Stimulated activated CD8-positive, alpha-beta memory T cell treated with anti-CD3 and anti-CD28 coated beads, Interleukin-15, amount 100 ng/mL, for 4 hours (primary cell): ENCODE measurements around the gene DNAJC5G.
"Not testable (repeated sequence)": the region's sequence is repeated elsewhere in the genome, so short reads cannot be mapped to it uniquely, and the experiment has no call there.

Experiments
- DNase-seq, 2 donors: peaks; one replicate each; pipeline ENCODE4 v3.0.0-alpha.2; 2020; ENCODE audit warnings: low read depth in 2 of 2

The DNAJC5G gene

GRCh38 chr2:27251766-27252165 lies 23.5 kb upstream of the DNAJC5G start:
- no peak for DNase-seq

GRCh38 chr2:27255187-27255586 lies 20.0 kb upstream of the DNAJC5G start:
- no peak for DNase-seq

GRCh38 chr2:27255660-27256059 lies 19.6 kb upstream of the DNAJC5G start:
- no peak for DNase-seq

- no peak for DNase-seq
Measured at GRCh38 chr2:27256855-27257454, 18.3 kb upstream of the DNAJC5G start.

GRCh38 chr2:27258051-27258450 lies 17.2 kb upstream of the DNAJC5G start:
- DNase-seq, result no peak

- DNase-seq, result no peak
Measured at GRCh38 chr2:27261241-27261925, 13.8 kb upstream of the DNAJC5G start.

GRCh38 chr2:27261926-27262298 lies 13.3 kb upstream of the DNAJC5G start:
- DNase-seq, result no peak

GRCh38 chr2:27262379-27263286 lies 12.6 kb upstream of the DNAJC5G start, which contains the start of gene SLC30A3:
SLC30A3 (minus strand) TSS chr2:27263047; CDS start chr2:27262906, 141 bp downstream.
- DNase-seq, result peak; percentile 41 to 44

- no peak for DNase-seq
Measured at GRCh38 chr2:27263287-27264252, 11.7 kb upstream of the DNAJC5G start.

GRCh38 chr2:27264253-27264752 lies 10.9 kb upstream of the DNAJC5G start:
- DNase-seq, result no peak

GRCh38 chr2:27264753-27265535 lies 10.3 kb upstream of the DNAJC5G start:
- DNase-seq, result peak; percentile 19 to 29

- DNase-seq, result no peak
Measured at GRCh38 chr2:27265536-27265870, 9.7 kb upstream of the DNAJC5G start.

- DNase-seq, result not testable (repeated sequence)
Measured at GRCh38 chr2:27268296-27268695, 6.9 kb upstream of the DNAJC5G start.

GRCh38 chr2:27270131-27270530 lies 5.1 kb upstream of the DNAJC5G start:
- no peak for DNase-seq

- no peak for DNase-seq
Measured at GRCh38 chr2:27270670-27271069, 4.6 kb upstream of the DNAJC5G start.

GRCh38 chr2:27271631-27272340 lies 3.4 kb upstream of the DNAJC5G start:
- no peak for DNase-seq

GRCh38 chr2:27272537-27273522 lies 2.4 kb upstream of the DNAJC5G start:
- DNase-seq, result not testable (repeated sequence)

- no peak for DNase-seq
Measured at GRCh38 chr2:27278010-27278409, 2.8 kb downstream of the DNAJC5G start.

- DNase-seq, result no peak
Measured at GRCh38 chr2:27280826-27281225, 5.6 kb downstream of the DNAJC5G start.
